ENCODE data around the gene DEF6. TPM values are rescaled to one million over a fixed set of nuclear protein-coding genes. Genes with fewer than 3 reads are reported as not detected.

DEF6 gene
- total and polyA plus RNA-seq, 2 of the 13 experiments (the other 11 are each of a cell fraction or from before 2014, with no cell fraction given), result 5.2 to 10.0 TPM

GRCh38 chr6:35297601-35298481 is at the start of gene DEF6 (continued):
- TF ChIP-seq PAXIP1 (CRISPR knock-in tag; conservative IDR thresholded peaks at IDR 0.05) (peak; percentile 70), TOE1 (CRISPR knock-in tag; IDR thresholded peaks at IDR 0.05) (peak; percentile 86; the same call in 1 of the 2 replicates), SMYD3 (CRISPR knock-in tag; IDR thresholded peaks at IDR 0.05) (peak; percentile 78), ZNF280B (CRISPR knock-in tag; IDR thresholded peaks at IDR 0.05; ENCODE audit: borderline replicate concordance) (peak; percentile 98), ZBTB25 (CRISPR knock-in tag; IDR thresholded peaks at IDR 0.05) (peak; percentile 76), IRF9 (CRISPR knock-in tag; IDR thresholded peaks at IDR 0.05; ENCODE audit: borderline replicate concordance) (peak; percentile 70; the same call in 1 of the 2 replicates), ZNF383 (CRISPR knock-in tag; IDR thresholded peaks at IDR 0.05; ENCODE audit: borderline replicate concordance) (peak; percentile 90; the same call in 1 of the 2 replicates), ATM (IDR thresholded peaks at IDR 0.05; ENCODE audit: borderline replicate concordance) (no peak), ZNF274 (CRISPR knock-in tag; IDR thresholded peaks at IDR 0.05) (peak; percentile 73; the same call in 1 of the 2 replicates), MEIS1 (CRISPR knock-in tag; IDR thresholded peaks at IDR 0.05; ENCODE audit: borderline replicate concordance) (peak; percentile 98), ZNF136 (CRISPR knock-in tag; IDR thresholded peaks at IDR 0.05; ENCODE audit: low read depth) (peak; percentile 34; the same call in 1 of the 2 replicates), AHR (CRISPR knock-in tag; IDR thresholded peaks at IDR 0.05) (peak; percentile 79; the same call in 1 of the 2 replicates), SP5 (CRISPR knock-in tag; IDR thresholded peaks at IDR 0.05; ENCODE audit: borderline replicate concordance, low read depth) (peak; percentile 63; the same call in 1 of the 2 replicates), ZNF337 (CRISPR knock-in tag; IDR thresholded peaks at IDR 0.05; ENCODE audit: borderline replicate concordance, low read depth) (peak; percentile 92; the same call in 1 of the 2 replicates), ERF (CRISPR knock-in tag; IDR thresholded peaks at IDR 0.05) (peak; percentile 91), ZNF761 (CRISPR knock-in tag; conservative IDR thresholded peaks at IDR 0.05) (peak; percentile 91), ZGPAT (CRISPR knock-in tag; IDR thresholded peaks at IDR 0.05) (peak; percentile 86), ZBTB21 (CRISPR knock-in tag; IDR thresholded peaks at IDR 0.05) (no peak), PCBP2 (optimal IDR thresholded peaks at IDR 0.05; ENCODE audit: low read depth, low read length, poor library complexity, severe bottlenecking) (no peak), FOXO1 (CRISPR knock-in tag; IDR thresholded peaks at IDR 0.05) (peak; percentile 41; the same call in 1 of the 2 replicates)

All from HepG2 (cell line).